Bone marrow (tissue), 2 donors: Measurements from ENCODE around the gene HK1.

Experiments used
- DNase-seq, 2 donors: peaks; one replicate each; lab custom pipeline; 2025; lab: John Stamatoyannopoulos, UW

Gene HK1

GRCh38 chr10:69376662-69377061 is 98.4 kb downstream of the HK1 start:
- DNase-seq = no peak

- no peak for DNase-seq
Measured at GRCh38 chr10:69377191-69377590, 98.9 kb downstream of the HK1 start.

GRCh38 chr10:69377933-69378332 is 99.6 kb downstream of the HK1 start:
- no peak for DNase-seq

- no peak for DNase-seq
Measured at GRCh38 chr10:69379800-69380199, 101.5 kb downstream of the HK1 start.

- no peak for DNase-seq
Measured at GRCh38 chr10:69382382-69383117, 104.3 kb downstream of the HK1 start.

- no peak for DNase-seq
Measured at GRCh38 chr10:69383558-69383957, 105.3 kb downstream of the HK1 start.

- no peak for DNase-seq
Measured at GRCh38 chr10:69384320-69384719, 106.0 kb downstream of the HK1 start.

GRCh38 chr10:69385454-69386350 is 107.4 kb downstream of the HK1 start:
- no peak for DNase-seq

- no peak for DNase-seq
Measured at GRCh38 chr10:69387500-69387899, 109.2 kb downstream of the HK1 start.

GRCh38 chr10:69388488-69388887 is 110.2 kb downstream of the HK1 start:
- DNase-seq = no peak

GRCh38 chr10:69389827-69390490 is 111.7 kb downstream of the HK1 start:
- peak in 1 of 2 donors; percentile 45 for DNase-seq

GRCh38 chr10:69391158-69391557 is 112.9 kb downstream of the HK1 start:
- no peak for DNase-seq

GRCh38 chr10:69392481-69393000 is 114.2 kb downstream of the HK1 start:
- DNase-seq = peak; percentile 39 to 81

- no peak for DNase-seq
Measured at GRCh38 chr10:69394020-69394419, 115.7 kb downstream of the HK1 start.

- DNase-seq = no peak
Measured at GRCh38 chr10:69397972-69398371, 119.7 kb downstream of the HK1 start.

- no peak for DNase-seq
Measured at GRCh38 chr10:69398466-69398865, 120.2 kb downstream of the HK1 start.

GRCh38 chr10:69400936-69401335 is 122.6 kb downstream of the HK1 start:
- DNase-seq = no peak

- DNase-seq = no peak
Measured at GRCh38 chr10:69401416-69401815, 123.1 kb downstream of the HK1 start.

- no peak for DNase-seq
Measured at GRCh38 chr10:69402386-69402785, 124.1 kb downstream of the HK1 start.

GRCh38 chr10:69403066-69403465 is 124.8 kb downstream of the HK1 start:
- no peak for DNase-seq

GRCh38 chr10:69403519-69403918 is 125.2 kb downstream of the HK1 start:
- DNase-seq = no peak

GRCh38 chr10:69404786-69405185 is 126.5 kb downstream of the HK1 start:
- DNase-seq = no peak
